H9 (cell line): ENCODE measurements around the gene ZNF385D. TPM values are rescaled to one million over a fixed set of nuclear protein-coding genes. Genes with fewer than 3 reads are reported as not detected.

ENCODE experiments used
- DNase-seq: peaks from one replicate; pipeline ENCODE4 v3.0.0-alpha.2; 2017
- H2AFZ ChIP-seq: one replicate; pipeline ENCODE4 v1.6.1; 2013; ENCODE audit warnings: mild to moderate bottlenecking, low read length, control low read depth, moderate library complexity
- H2AK5ac ChIP-seq: 2 replicates; pipeline ENCODE4 v1.6.1; 2013; ENCODE audit warnings: low read length, control low read depth, mixed read lengths; ENCODE audit not compliant: insufficient read length
- H2BK120ac ChIP-seq: one replicate; pipeline ENCODE4 v1.6.1; 2013; ENCODE audit warnings: low read depth, mild to moderate bottlenecking, low read length, control low read depth, inconsistent platforms; ENCODE audit not compliant: poor library complexity, severe bottlenecking
- H2BK12ac ChIP-seq: 2 replicates; pipeline ENCODE4 v1.6.1; 2013; ENCODE audit warnings: low read length, control low read depth, mixed read lengths, low read depth; ENCODE audit not compliant: insufficient read length
- H2BK15ac ChIP-seq: 2 replicates; pipeline ENCODE4 v1.6.1; 2013; ENCODE audit warnings: low read depth, low read length, control low read depth
- H2BK20ac ChIP-seq: one replicate; pipeline ENCODE4 v1.6.1; 2013; ENCODE audit warnings: low read depth, mild to moderate bottlenecking, low read length, control low read depth, inconsistent platforms; ENCODE audit not compliant: poor library complexity, severe bottlenecking
- H2BK5ac ChIP-seq: 2 replicates; pipeline ENCODE4 v1.6.1; 2013; ENCODE audit warnings: low read length, control low read depth, mixed read lengths; ENCODE audit not compliant: insufficient read length
- H3K14ac ChIP-seq: 2 replicates; pipeline ENCODE4 v1.6.1; 2013; ENCODE audit warnings: low read length, control low read depth; ENCODE audit not compliant: insufficient read depth
- H3K18ac ChIP-seq: 2 replicates; pipeline ENCODE4 v1.6.1; 2013; ENCODE audit warnings: low read depth, mild to moderate bottlenecking, mixed read lengths, low read length, control low read depth; ENCODE audit not compliant: insufficient read length
- H3K23ac ChIP-seq: 2 replicates; pipeline ENCODE4 v1.6.1; 2013; ENCODE audit warnings: low read length, control low read depth, mixed read lengths, low read depth; ENCODE audit not compliant: insufficient read length
- H3K23me2 ChIP-seq: 2 replicates; pipeline ENCODE4 v1.6.1; 2013; ENCODE audit warnings: low read depth, mild to moderate bottlenecking, mixed read lengths, low read length, control low read depth; ENCODE audit not compliant: insufficient read length, poor library complexity, severe bottlenecking
- H3K27ac ChIP-seq: 2 replicates; pipeline ENCODE4 v1.5.1; 2013; ENCODE audit warnings: low read length, control low read depth, mixed read lengths, low read depth; ENCODE audit not compliant: insufficient read length
- H3K27me3 ChIP-seq: 2 replicates; pipeline ENCODE4 v1.6.1; 2013; ENCODE audit warnings: low read length, control low read depth, inconsistent platforms; ENCODE audit not compliant: insufficient read depth
- H3K4ac ChIP-seq: 2 replicates; pipeline ENCODE4 v1.6.1; 2013; ENCODE audit warnings: low read depth, mild to moderate bottlenecking, control low read depth, inconsistent platforms, low read length, moderate library complexity
- H3K4me1 ChIP-seq: 2 replicates; pipeline ENCODE4 v1.6.1; 2013; ENCODE audit warnings: low read length, control low read depth, inconsistent platforms; ENCODE audit not compliant: insufficient read depth
- H3K4me2 ChIP-seq: 2 replicates; pipeline ENCODE4 v1.6.1; 2013; ENCODE audit warnings: low read length, control low read depth, mixed read lengths; ENCODE audit not compliant: insufficient read length, insufficient read depth
- H3K56ac ChIP-seq: 2 replicates; pipeline ENCODE4 v1.6.1; 2013; ENCODE audit warnings: low read depth, mild to moderate bottlenecking, mixed read lengths, low read length, control low read depth; ENCODE audit not compliant: insufficient read length
- H3K79me1 ChIP-seq: 2 replicates; pipeline ENCODE4 v1.6.1; 2013; ENCODE audit warnings: low read depth, mild to moderate bottlenecking, moderate library complexity, low read length, control low read depth, inconsistent platforms; ENCODE audit not compliant: insufficient read depth, poor library complexity, severe bottlenecking
- H3K79me2 ChIP-seq: 2 replicates; pipeline ENCODE4 v1.6.1; 2013; ENCODE audit warnings: low read length, control low read depth, inconsistent platforms; ENCODE audit not compliant: insufficient read depth
- H3K9ac ChIP-seq: 2 replicates; pipeline ENCODE4 v1.6.1; 2013; ENCODE audit warnings: low read length, control low read depth, mixed read lengths; ENCODE audit not compliant: insufficient read length; ENCODE audit errors: extremely low read depth
- H3K9me3 ChIP-seq: one replicate; pipeline ENCODE4 v1.6.1; 2013; ENCODE audit warnings: low read depth, low read length, inconsistent platforms; ENCODE audit not compliant: control insufficient read depth
- H3T11ph ChIP-seq: one replicate; pipeline ENCODE4 v1.6.1; 2013; ENCODE audit warnings: mild to moderate bottlenecking, low read length, control low read depth, inconsistent platforms
- H4K20me1 ChIP-seq: one replicate; pipeline ENCODE4 v1.6.1; 2013; ENCODE audit not compliant: control insufficient read depth, insufficient read length, insufficient read depth
- H4K5ac ChIP-seq: 2 replicates; pipeline ENCODE4 v1.6.1; 2013; ENCODE audit warnings: low read depth, mild to moderate bottlenecking, mixed read lengths, low read length, control low read depth; ENCODE audit not compliant: insufficient read length
- H4K8ac ChIP-seq: replicated peaks from 2 replicates; pipeline ENCODE4 v1.6.1; 2013; ENCODE audit warnings: low read length, control low read depth, mixed read lengths, low read depth; ENCODE audit not compliant: insufficient read length
- H4K91ac ChIP-seq: 2 replicates; pipeline ENCODE4 v1.6.1; 2013; ENCODE audit warnings: low read depth, mild to moderate bottlenecking, moderate library complexity, mixed read lengths, low read length, control low read depth; ENCODE audit not compliant: insufficient read length
- H3K27ac Mint-ChIP-seq, 3 experiments: 2 replicates in 2 of 3; 3 replicates in 1 of 3; pipeline ENCODE4 v1.8.0; 2020 to 2021; ENCODE audit warnings: mixed read lengths in 3 of 3, mild to moderate bottlenecking in 1 of 3, moderate library complexity in 1 of 3
- H3K27me3 Mint-ChIP-seq: 2 replicates; pipeline ENCODE4 v1.8.0; 2021; ENCODE audit warnings: low read depth, mild to moderate bottlenecking, moderate library complexity, mixed read lengths
- H3K36me3 Mint-ChIP-seq, 3 experiments: 2 replicates in 2 of 3; 3 replicates in 1 of 3; pipeline ENCODE4 v1.8.0; 2020 to 2021; ENCODE audit warnings: low read depth in 3 of 3, mixed read lengths in 3 of 3; ENCODE audit not compliant: insufficient read depth in 1 of 3
- H3K4me1 Mint-ChIP-seq, 2 experiments: 2 replicates each; pipeline ENCODE4 v1.8.0; 2020; ENCODE audit warnings: mixed read lengths in 2 of 2
- H3K4me3 Mint-ChIP-seq, 2 experiments: 2 replicates in 1 of 2; 3 replicates in 1 of 2; pipeline ENCODE4 v1.8.0; 2020 to 2021; ENCODE audit warnings: mild to moderate bottlenecking in 2 of 2, mixed read lengths in 2 of 2, moderate library complexity in 1 of 2
- H3K9me3 Mint-ChIP-seq, 2 experiments: 2 replicates in 1 of 2; 3 replicates in 1 of 2; pipeline ENCODE4 v1.8.0; 2020; ENCODE audit warnings: mild to moderate bottlenecking in 2 of 2, mixed read lengths in 2 of 2, moderate library complexity in 1 of 2
- WGBS: extraction: QIAGEN DNeasy Blood & Tissue Kit; methylation state at CpG from one replicate; pipeline ENCODE4 v1.1.7; 2013; ENCODE audit warnings: missing lambda C conversion rate, low lambda C conversion rate, mixed read lengths; ENCODE audit not compliant: insufficient read length; ENCODE audit errors: extremely low coverage; 5-methylcytosine and 5-hydroxymethylcytosine counted together
- total RNA-seq: library from RNA; stranded (reverse); gene quantifications from 2 replicates; pipeline ENCODE4 v1.2.1, GENCODE V29; 2021
- TF ChIP-seq, protein P1 (sequence below): fragments of 200-600 bp; sonication (generic); conservative IDR thresholded peaks from 3 replicates; pipeline ENCODE4 v1.8.0; 2021; ENCODE audit warnings: antibody characterized with exemption, mild to moderate bottlenecking

The ZNF385D gene
- total RNA-seq, 1 experiment from 2014 or later = 1.5 TPM

DNA sequence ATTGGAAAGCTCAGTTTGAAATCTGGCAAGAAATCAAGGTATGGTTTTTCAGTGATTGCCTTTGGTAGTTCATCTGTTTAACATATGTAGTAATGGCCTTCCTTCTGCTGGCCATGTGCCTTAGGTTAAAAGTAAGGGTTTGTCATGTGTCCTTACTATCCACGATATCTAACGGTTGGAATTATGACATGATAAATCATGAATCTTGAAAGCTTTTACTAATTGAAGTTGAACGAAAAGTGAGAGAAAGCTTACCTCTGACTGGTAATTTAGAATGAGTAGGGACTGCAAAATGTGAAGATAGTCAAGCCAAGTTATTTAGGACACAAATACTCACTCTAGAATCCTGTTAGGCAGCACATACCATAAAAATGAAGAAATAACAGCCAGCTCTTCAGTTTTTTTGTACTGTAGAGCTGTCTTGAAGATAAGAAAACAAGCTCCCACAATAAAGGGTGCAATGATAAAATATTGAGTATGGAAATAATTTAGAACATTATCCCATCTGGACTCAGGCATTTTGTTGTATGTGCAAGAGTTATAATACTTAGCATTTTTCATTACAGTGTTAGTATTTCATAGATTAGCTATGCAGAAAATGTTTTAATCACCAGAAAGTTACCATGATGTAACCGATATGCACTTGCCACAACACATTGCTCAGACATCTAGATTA is 303.4 kb downstream of the ZNF385D start:
- Histone ChIP-seq H2BK12ac (no peak overlapping the region), H2BK5ac (no peak overlapping the region), H2BK15ac (no peak overlapping the region), H3K79me2 (no peaks in the 10 kb centered on the region), H3K27ac (no peak overlapping the region), H3K9me3 (no peaks in the 10 kb centered on the region), H3K56ac (no peak overlapping the region), H3K4me2 (no peak overlapping the region), H3K23me2 (no peaks in the 10 kb centered on the region), H4K8ac (no peak overlapping the region), H3K4me1 (no peaks in the 10 kb centered on the region), H3K23ac (no peak overlapping the region), H3T11ph (no peak overlapping the region), H3K27me3 (no peaks in the 10 kb centered on the region), H4K91ac (no peak overlapping the region), H3K14ac (no peak overlapping the region), H2BK120ac (no peak overlapping the region), H3K18ac (no peak overlapping the region), H2BK20ac (no peak overlapping the region), H3K79me1 (no peaks in the 10 kb centered on the region), H4K5ac (no peak overlapping the region), H2AFZ (no peak overlapping the region), H3K9ac (no peak overlapping the region), H4K20me1 (no peaks in the 10 kb centered on the region), H2AK5ac (no peak overlapping the region), H3K4ac (no peak overlapping the region)
- Mint-ChIP-seq H3K9me3 (no peaks in the 10 kb centered on the region), H3K27ac (peak overlapping the region in 1 of 3 experiments; percentile 44; a peak in 2 of 7 replicates), H3K4me3 (no peak overlapping the region), H3K36me3 (no peaks in the 10 kb centered on the region), H3K27me3 (no peaks in the 10 kb centered on the region), H3K4me1 (peaks cover 4% of the 10 kb centered on the region in 2 experiments; a peak in 3 of 4 replicates)
- TF ChIP-seq, protein P1, sequence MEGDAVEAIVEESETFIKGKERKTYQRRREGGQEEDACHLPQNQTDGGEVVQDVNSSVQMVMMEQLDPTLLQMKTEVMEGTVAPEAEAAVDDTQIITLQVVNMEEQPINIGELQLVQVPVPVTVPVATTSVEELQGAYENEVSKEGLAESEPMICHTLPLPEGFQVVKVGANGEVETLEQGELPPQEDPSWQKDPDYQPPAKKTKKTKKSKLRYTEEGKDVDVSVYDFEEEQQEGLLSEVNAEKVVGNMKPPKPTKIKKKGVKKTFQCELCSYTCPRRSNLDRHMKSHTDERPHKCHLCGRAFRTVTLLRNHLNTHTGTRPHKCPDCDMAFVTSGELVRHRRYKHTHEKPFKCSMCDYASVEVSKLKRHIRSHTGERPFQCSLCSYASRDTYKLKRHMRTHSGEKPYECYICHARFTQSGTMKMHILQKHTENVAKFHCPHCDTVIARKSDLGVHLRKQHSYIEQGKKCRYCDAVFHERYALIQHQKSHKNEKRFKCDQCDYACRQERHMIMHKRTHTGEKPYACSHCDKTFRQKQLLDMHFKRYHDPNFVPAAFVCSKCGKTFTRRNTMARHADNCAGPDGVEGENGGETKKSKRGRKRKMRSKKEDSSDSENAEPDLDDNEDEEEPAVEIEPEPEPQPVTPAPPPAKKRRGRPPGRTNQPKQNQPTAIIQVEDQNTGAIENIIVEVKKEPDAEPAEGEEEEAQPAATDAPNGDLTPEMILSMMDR = no peak
- DNase-seq = no peak
- no CpG with 5 or more reads among the region's 4 CpGs for WGBS
